Keratinocyte (primary cell): ENCODE results near the gene SMC1B. TPM values are rescaled to one million over a fixed set of nuclear protein-coding genes. Genes with fewer than 3 reads are reported as not detected.

Source experiments
- DNase-seq: peaks from one replicate; pipeline ENCODE4 v3.0.0-alpha.2; 2011; ENCODE audit warnings: low read depth, missing footprints, low spot score
- FAIRE-seq: peaks from 2 replicates; lab custom pipeline; 2011; peaks lifted over from hg19 to GRCh38; lab: Jason Lieb, UNC
- H2AFZ ChIP-seq: 2 replicates; pipeline ENCODE4 v1.6.0; 2012; ENCODE audit warnings: low read length, control low read depth, inconsistent platforms; ENCODE audit not compliant: control insufficient read depth
- H3K27ac ChIP-seq: 2 replicates; pipeline ENCODE4 v1.5.1; 2011; ENCODE audit warnings: low read length; ENCODE audit not compliant: control insufficient read depth, insufficient read depth
- H3K27me3 ChIP-seq: 3 replicates; pipeline ENCODE4 v1.6.0; 2011; ENCODE audit warnings: low read length; ENCODE audit not compliant: control insufficient read depth, insufficient read depth; ENCODE audit errors: extremely low read depth
- H3K36me3 ChIP-seq, 2 experiments: 2 replicates in 1 of 2; 3 replicates in 1 of 2; pipeline ENCODE4 v1.5.1; 2011; ENCODE audit warnings: low read length in 2 of 2, mild to moderate bottlenecking in 1 of 2; ENCODE audit not compliant: control insufficient read depth in 2 of 2, insufficient read depth in 2 of 2; ENCODE audit errors: extremely low read depth in 1 of 2
- H3K4me1 ChIP-seq: 3 replicates; pipeline ENCODE4 v1.5.1; 2011; ENCODE audit warnings: low read length; ENCODE audit not compliant: control insufficient read depth, insufficient read depth; ENCODE audit errors: extremely low read depth
- H3K4me2 ChIP-seq: 3 replicates; pipeline ENCODE4 v1.6.0; 2011; ENCODE audit warnings: low read depth, low read length; ENCODE audit not compliant: control insufficient read depth, insufficient read depth; ENCODE audit errors: extremely low read depth
- H3K4me3 ChIP-seq, 3 experiments: fragments of 200-600 bp in 1 of 3; sonication (generic) in 1 of 3; 2 replicates in 2 of 3; 3 replicates in 1 of 3; pipeline ENCODE4 v1.5.1; 2011 to 2016; ENCODE audit warnings: low read length in 3 of 3, mild to moderate bottlenecking in 3 of 3, control low read depth in 2 of 3, inconsistent platforms in 1 of 3, low read depth in 1 of 3, mixed read lengths in 1 of 3, mixed run types in 1 of 3, moderate library complexity in 1 of 3; ENCODE audit not compliant: control insufficient read depth in 2 of 3, insufficient read depth in 2 of 3; ENCODE audit errors: extremely low read depth in 1 of 3
- H3K79me2 ChIP-seq: 2 replicates; pipeline ENCODE4 v1.6.0; 2012; ENCODE audit warnings: low read length; ENCODE audit not compliant: control insufficient read depth, insufficient read depth
- H3K9ac ChIP-seq: 3 replicates; pipeline ENCODE4 v1.6.0; 2011; ENCODE audit warnings: low read length; ENCODE audit not compliant: control insufficient read depth, insufficient read depth; ENCODE audit errors: extremely low read depth
- H3K9me1 ChIP-seq: 3 replicates; pipeline ENCODE4 v1.6.0; 2011; ENCODE audit warnings: low read length; ENCODE audit not compliant: control insufficient read depth, insufficient read depth; ENCODE audit errors: extremely low read depth
- H3K9me3 ChIP-seq: 2 replicates; pipeline ENCODE4 v1.5.1; 2012; ENCODE audit warnings: low read depth, low read length; ENCODE audit not compliant: control insufficient read depth
- H4K20me1 ChIP-seq: 3 replicates; pipeline ENCODE4 v1.6.0; 2011; ENCODE audit warnings: low read length; ENCODE audit not compliant: control insufficient read depth, insufficient read depth; ENCODE audit errors: extremely low read depth
- EZH2 ChIP-seq: IDR thresholded peaks from one replicate; pipeline ENCODE4 v1.6.1; 2012; ENCODE audit warnings: inconsistent platforms, mild to moderate bottlenecking, low read length, moderate library complexity
- dilution Hi-C: fragments of 300-500 bp; cut with MboI; formaldehyde crosslinking; loops from one replicate; pipeline ENCODE4 v1.7.0; 2020; ENCODE audit warnings: low sequenced_read_pairs; ENCODE audit not compliant: extremely low pct_ligation_motif_present
- polyA plus RNA-seq, 5 experiments: library from polyadenylated mRNA; depleted of rRNA in 3 of 5; stranded (reverse) in 3 of 5; stranded (forward) in 1 of 5; unstranded in 1 of 5; fragments of >200 nt; gene quantifications; 1 replicate in 1 of 5; 2 replicates in 3 of 5; 3 replicates in 1 of 5; pipeline versions ENCODE4 v1.2.1 to v1.2.3, GENCODE V29; 2011 to 2012; ENCODE audit warnings: missing spikeins in 2 of 5, low read depth in 1 of 5, low replicate concordance in 1 of 5
- TF ChIP-seq, protein P1 (sequence below), 3 experiments: IDR thresholded peaks in 1 of 3; conservative IDR thresholded peaks in 1 of 3; optimal IDR thresholded peaks in 1 of 3; 2 replicates in 2 of 3; 3 replicates in 1 of 3; pipeline versions ENCODE3 to v1.5.1; 2011; ENCODE audit warnings: low read length in 3 of 3, mild to moderate bottlenecking in 3 of 3, moderate library complexity in 2 of 3, control low read depth in 1 of 3, inconsistent platforms in 1 of 3; ENCODE audit not compliant: insufficient read depth in 2 of 3; ENCODE audit errors: extremely low read depth in 1 of 3

The SMC1B gene
- polyA plus RNA-seq, 1 donor (not counting 4 experiments of a cell fraction or from before 2014, with no cell fraction given) = not detected

DNA sequence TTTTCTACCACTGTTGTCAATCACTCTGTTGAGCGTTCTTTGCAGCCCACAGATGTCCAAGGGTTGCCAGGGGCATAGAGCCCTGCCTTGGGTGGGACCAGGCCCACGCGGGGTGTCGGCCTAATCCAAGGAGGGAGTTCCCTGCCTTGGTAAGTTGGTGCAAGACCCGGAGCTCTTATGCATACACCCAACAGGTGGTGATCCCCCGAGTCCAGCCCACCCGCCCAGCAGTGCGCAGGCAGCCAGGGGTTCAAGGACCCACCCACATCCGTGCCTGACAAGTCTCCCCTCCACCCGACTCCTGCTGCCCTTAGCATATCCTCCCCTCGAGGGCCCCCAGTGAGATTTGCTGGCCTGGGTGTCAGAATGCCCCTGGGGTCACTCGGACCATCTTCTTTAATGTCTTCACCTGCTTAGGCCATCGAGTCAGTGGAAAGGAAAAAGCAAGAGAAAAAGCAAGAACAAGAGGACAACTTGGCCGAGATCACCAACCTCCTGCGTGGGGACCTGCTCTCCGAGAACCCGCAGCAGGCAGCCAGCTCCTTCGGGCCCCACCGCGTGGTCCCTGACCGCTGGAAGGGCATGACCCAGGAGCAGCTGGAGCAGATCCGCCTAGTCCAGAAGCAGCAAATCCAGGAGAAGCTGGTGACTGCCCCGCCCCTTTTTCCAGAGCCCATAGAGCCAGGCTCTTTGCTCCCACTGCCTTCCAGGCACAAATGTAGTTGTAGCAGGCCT, 12.3 kb upstream of the SMC1B start:
- dilution Hi-C loops = no loop called here
- Histone ChIP-seq H3K36me3 (no peaks in the 10 kb centered on the region), H3K9me3 (no peaks in the 10 kb centered on the region), H3K27ac (no peak overlapping the region), H3K4me2 (no peak overlapping the region), H4K20me1 (no peaks in the 10 kb centered on the region), H3K27me3 (peaks cover 4% of the 10 kb centered on the region), H3K79me2 (no peaks in the 10 kb centered on the region), H3K9ac (no peak overlapping the region), H2AFZ (no peak overlapping the region), H3K4me1 (no peaks in the 10 kb centered on the region), H3K9me1 (no peaks in the 10 kb centered on the region), H3K4me3 (no peak overlapping the region)
- TF ChIP-seq, protein P1, sequence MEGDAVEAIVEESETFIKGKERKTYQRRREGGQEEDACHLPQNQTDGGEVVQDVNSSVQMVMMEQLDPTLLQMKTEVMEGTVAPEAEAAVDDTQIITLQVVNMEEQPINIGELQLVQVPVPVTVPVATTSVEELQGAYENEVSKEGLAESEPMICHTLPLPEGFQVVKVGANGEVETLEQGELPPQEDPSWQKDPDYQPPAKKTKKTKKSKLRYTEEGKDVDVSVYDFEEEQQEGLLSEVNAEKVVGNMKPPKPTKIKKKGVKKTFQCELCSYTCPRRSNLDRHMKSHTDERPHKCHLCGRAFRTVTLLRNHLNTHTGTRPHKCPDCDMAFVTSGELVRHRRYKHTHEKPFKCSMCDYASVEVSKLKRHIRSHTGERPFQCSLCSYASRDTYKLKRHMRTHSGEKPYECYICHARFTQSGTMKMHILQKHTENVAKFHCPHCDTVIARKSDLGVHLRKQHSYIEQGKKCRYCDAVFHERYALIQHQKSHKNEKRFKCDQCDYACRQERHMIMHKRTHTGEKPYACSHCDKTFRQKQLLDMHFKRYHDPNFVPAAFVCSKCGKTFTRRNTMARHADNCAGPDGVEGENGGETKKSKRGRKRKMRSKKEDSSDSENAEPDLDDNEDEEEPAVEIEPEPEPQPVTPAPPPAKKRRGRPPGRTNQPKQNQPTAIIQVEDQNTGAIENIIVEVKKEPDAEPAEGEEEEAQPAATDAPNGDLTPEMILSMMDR (optimal IDR thresholded peaks at IDR 0.05 in 1 of 3, IDR thresholded peaks at IDR 0.05 in 1 of 3, conservative IDR thresholded peaks at IDR 0.05 in 1 of 3; ENCODE audit: extremely low read depth in 1 of 3, insufficient read depth in 2 of 3, low read length in 3 of 3) = no peak
- no peak for TF ChIP-seq EZH2
- DNase-seq (no peak), FAIRE-seq (no peak)

GRCh38 chr22:45425101-45425500, 11.7 kb upstream of the SMC1B start:
- no peaks in the 10 kb centered on the region for H3K4me1 ChIP-seq
- no peak overlapping the region for H2AFZ ChIP-seq
- H3K4me3 ChIP-seq = no peak overlapping the region
- no peak for TF ChIP-seq EZH2
- TF ChIP-seq, protein P1 (optimal IDR thresholded peaks at IDR 0.05 in 1 of 3, IDR thresholded peaks at IDR 0.05 in 1 of 3, conservative IDR thresholded peaks at IDR 0.05 in 1 of 3; ENCODE audit: extremely low read depth in 1 of 3, insufficient read depth in 2 of 3, low read length in 3 of 3) = no peak
- no peaks in the 10 kb centered on the region for H4K20me1 ChIP-seq
- no peak overlapping the region for H3K27ac ChIP-seq
- H3K4me2 ChIP-seq = no peak overlapping the region
- peaks cover 4% of the 10 kb centered on the region for H3K27me3 ChIP-seq
- H3K9me3 ChIP-seq = no peaks in the 10 kb centered on the region
- H3K79me2 ChIP-seq = no peaks in the 10 kb centered on the region
- no peaks in the 10 kb centered on the region for H3K9me1 ChIP-seq
- DNase-seq (no peak), FAIRE-seq (no peak)
- H3K9ac ChIP-seq = no peak overlapping the region
- dilution Hi-C loops = no loop called here
- no peaks in the 10 kb centered on the region for H3K36me3 ChIP-seq
